K562 (cell line): ENCODE measurements around the gene PRKAR1B. TPM values are rescaled to one million over a fixed set of nuclear protein-coding genes. Genes with fewer than 3 reads are reported as not detected.

Source experiments
- CBFA2T2 ChIP-seq: fragments of 450-650 bp; conservative IDR thresholded peaks from 2 replicates; pipeline ENCODE4 v1.6.1; 2017; ENCODE audit warnings: mild to moderate bottlenecking
- CC2D1A ChIP-seq: fragments of 450-650 bp; IDR thresholded peaks from 2 replicates; pipeline ENCODE4 v1.6.1; 2017; ENCODE audit warnings: mild to moderate bottlenecking
- CCNT2 ChIP-seq: IDR thresholded peaks from 2 replicates; pipeline ENCODE4 v1.6.1; 2011; ENCODE audit warnings: borderline replicate concordance, low read depth, mild to moderate bottlenecking, moderate library complexity, mixed read lengths, low read length; ENCODE audit not compliant: insufficient read length; ENCODE audit errors: extremely low read depth
- CTBP1 ChIP-seq: fragments of 450-650 bp; IDR thresholded peaks from 2 replicates; pipeline ENCODE4 v1.6.1; 2016; ENCODE audit warnings: borderline replicate concordance
- FIP1L1 ChIP-seq: fragments of 200-400 bp; formaldehyde crosslinking; IDR thresholded peaks from 2 replicates; pipeline ENCODE4 v1.6.1; 2018; ENCODE audit warnings: mild to moderate bottlenecking, low read depth, low read length; ENCODE audit not compliant: poor library complexity, severe bottlenecking
- FOXA3 ChIP-seq, 2 experiments: fragments of 450-650 bp in 1 of 2; sonication (generic) in 1 of 2; formaldehyde crosslinking; IDR thresholded peaks in 1 of 2; conservative IDR thresholded peaks in 1 of 2; 2 replicates each; pipeline versions ENCODE4 v1.4.0 to v1.8.0; 2020 to 2022; ENCODE audit warnings: mild to moderate bottlenecking in 2 of 2, missing genetic modification reagents in 1 of 2
- HBP1 ChIP-seq: fragments of 450-650 bp; formaldehyde crosslinking; IDR thresholded peaks from 2 replicates; pipeline ENCODE4 v1.4.0; 2022; ENCODE audit warnings: missing genetic modification characterization
- HDAC3 ChIP-seq: fragments of 450-650 bp; IDR thresholded peaks from 2 replicates; pipeline ENCODE4 v1.6.1; 2018; ENCODE audit warnings: borderline replicate concordance, mild to moderate bottlenecking, moderate library complexity; ENCODE audit not compliant: partially characterized antibody
- IRF2 ChIP-seq: sonication (generic); formaldehyde crosslinking; IDR thresholded peaks from 2 replicates; pipeline ENCODE4 v1.8.1; 2022; ENCODE audit warnings: mild to moderate bottlenecking, missing genetic modification reagents
- KDM4B ChIP-seq, 2 experiments: fragments of 450-650 bp in 1 of 2; sonication (generic) in 1 of 2; IDR thresholded peaks; 2 replicates each; pipeline ENCODE4 v1.6.1; 2016 to 2017; ENCODE audit warnings: borderline replicate concordance in 2 of 2, antibody characterized with exemption in 1 of 2, low read depth in 1 of 2, mild to moderate bottlenecking in 1 of 2
- KLF16 ChIP-seq: IDR thresholded peaks from 2 replicates; pipeline ENCODE4 v1.6.1; 2016; ENCODE audit warnings: antibody characterized with exemption
- MYBL2 ChIP-seq, 2 experiments: fragments of 450-650 bp in 1 of 2; sonication (generic) in 1 of 2; formaldehyde crosslinking in 1 of 2; IDR thresholded peaks; 2 replicates each; pipeline versions ENCODE4 v1.6.1 to v1.8.1; 2017 to 2022; ENCODE audit warnings: borderline replicate concordance in 1 of 2, inconsistent platforms in 1 of 2, low read depth in 1 of 2, mild to moderate bottlenecking in 1 of 2, missing genetic modification reagents in 1 of 2, moderate library complexity in 1 of 2
- NFIX ChIP-seq: fragments of 250-450 bp; sonication (Bioruptor Pico); IDR thresholded peaks from 2 replicates; pipeline ENCODE4 v1.4.0; 2020; ENCODE audit warnings: low read depth, mild to moderate bottlenecking, moderate library complexity
- NR4A1 ChIP-seq, 2 experiments: fragments of 250-450 bp in 1 of 2; fragments of 450-650 bp in 1 of 2; sonication (Bioruptor Pico) in 1 of 2; IDR thresholded peaks; 2 replicates each; pipeline versions ENCODE4 v1.4.0 to v1.6.1; 2016 to 2020; ENCODE audit warnings: mild to moderate bottlenecking in 2 of 2, missing compliant biosample characterization in 1 of 2, missing genetic modification characterization in 1 of 2, moderate library complexity in 1 of 2
- PCBP2 ChIP-seq: fragments of 200-400 bp; formaldehyde crosslinking; IDR thresholded peaks from 2 replicates; pipeline ENCODE4 v1.6.1; 2018; ENCODE audit warnings: low read length, low read depth, mild to moderate bottlenecking, moderate library complexity; ENCODE audit not compliant: poor library complexity, severe bottlenecking
- POLR2B ChIP-seq: fragments of 450-650 bp; IDR thresholded peaks from 2 replicates; pipeline ENCODE4 v1.6.1; 2018; ENCODE audit warnings: low read depth; ENCODE audit not compliant: partially characterized antibody
- SAFB ChIP-seq: fragments of 200-400 bp; formaldehyde crosslinking; IDR thresholded peaks from 2 replicates; pipeline ENCODE4 v1.6.1; 2017; ENCODE audit warnings: low read depth, low read length, borderline replicate concordance
- SP1 ChIP-seq: sonication (generic); formaldehyde crosslinking; IDR thresholded peaks from 2 replicates; pipeline ENCODE4 v1.8.1; 2022; ENCODE audit warnings: mild to moderate bottlenecking, missing genetic modification reagents
- TBP ChIP-seq: optimal IDR thresholded peaks from 2 replicates; pipeline ENCODE3; 2011; ENCODE audit warnings: low read depth, low read length, improper control_type of control experiment
- ZBTB5 ChIP-seq: fragments of 450-650 bp; IDR thresholded peaks from 2 replicates; pipeline ENCODE4 v1.6.1; 2017; ENCODE audit warnings: antibody characterized with exemption
- ZNF408 ChIP-seq: fragments of 250-450 bp; sonication (Bioruptor Pico); IDR thresholded peaks from 2 replicates; pipeline ENCODE4 v1.4.0; 2020; ENCODE audit warnings: low read depth, mild to moderate bottlenecking, moderate library complexity
- ZNF644 ChIP-seq: fragments of 200-800 bp; sonication (Bioruptor generic); IDR thresholded peaks from 2 replicates; pipeline ENCODE4 v1.6.1; 2016; ENCODE audit warnings: low read depth, missing genetic modification characterization, missing compliant biosample characterization
- ZNF830 ChIP-seq: fragments of 250-450 bp; sonication (Bioruptor Pico); IDR thresholded peaks from 2 replicates; pipeline ENCODE4 v1.5.0; 2021; ENCODE audit warnings: mild to moderate bottlenecking
- polyA plus RNA-seq, 8 experiments: library from polyadenylated mRNA; depleted of rRNA in 4 of 8; stranded (reverse) in 5 of 8; unstranded in 3 of 8; fragments of >200 nt; fragmentation: Nextera tagmentation in 2 of 8; fragmentation: Illumina TruSeq in 1 of 8; extraction: Ambion mirVana in 2 of 8; extraction: Trizol in 1 of 8; gene quantifications; 2 replicates each; pipeline versions ENCODE4 v1.2.1 to v1.2.3, GENCODE V29; 2011 to 2014; ENCODE audit warnings: inconsistent platforms in 1 of 8, missing spikeins in 1 of 8
- total RNA-seq, 7 experiments: library from RNA; depleted of rRNA in 6 of 7; stranded (reverse); fragments of >200 nt in 6 of 7; fragmentation: Illumina TruSeq in 2 of 7; extraction: Trizol in 2 of 7; gene quantifications; 2 replicates each; pipeline versions ENCODE4 v1.2.1 to v1.2.3, GENCODE V29; 2011 to 2021; ENCODE audit warnings: low replicate concordance in 1 of 7

PRKAR1B gene
- total and polyA plus RNA-seq, 9 of the 15 experiments (the other 6 are each of a cell fraction or from before 2014, with no cell fraction given) = 0.99 to 30.5 (median 12.7) TPM

- TF ChIP-seq PCBP2 (no peak), SP1 (CRISPR knock-in tag) (no peak; the same call in 1 of the 2 replicates), ZNF408 (CRISPR knock-in tag) (no peak), HDAC3 (peak; percentile 85), ZNF830 (CRISPR knock-in tag) (no peak), MYBL2 (IDR thresholded peaks at IDR 0.05; ENCODE audit: low read depth) (no peak), MYBL2 (CRISPR knock-in tag; IDR thresholded peaks at IDR 0.05; ENCODE audit: borderline replicate concordance) (no peak), KDM4B (IDR thresholded peaks at IDR 0.05; ENCODE audit: borderline replicate concordance in 2 of 2, low read depth in 1 of 2) (no peak), KLF16 (peak; percentile 97), NR4A1 (CRISPR knock-in tag; IDR thresholded peaks at IDR 0.05) (no peak), NR4A1 (tag; IDR thresholded peaks at IDR 0.05) (no peak), SAFB (no peak), FIP1L1 (no peak), TBP (no peak), ZNF644 (no peak), NFIX (CRISPR knock-in tag) (no peak), IRF2 (CRISPR knock-in tag) (no peak), FOXA3 (CRISPR knock-in tag; conservative IDR thresholded peaks at IDR 0.05 in 1 of 2, IDR thresholded peaks at IDR 0.05 in 1 of 2) (0 out of 4 replicates have a peak, but pooled peaks have one; percentile 15 to 28), CTBP1 (peak; percentile 72; the same call in 1 of the 2 replicates), HBP1 (CRISPR knock-in tag) (no peak), CCNT2 (peak; percentile 94), CBFA2T2 (peak; percentile 97), ZBTB5 (no peak), POLR2B (no peak), CC2D1A (peak; percentile 91; the same call in 1 of the 2 replicates)
Observed at GRCh38 chr7:725223-726005, 1.7 kb downstream of the PRKAR1B start (continued).
